ENCODE measurements around the gene DCDC2C.

Gene DCDC2C

DNA sequence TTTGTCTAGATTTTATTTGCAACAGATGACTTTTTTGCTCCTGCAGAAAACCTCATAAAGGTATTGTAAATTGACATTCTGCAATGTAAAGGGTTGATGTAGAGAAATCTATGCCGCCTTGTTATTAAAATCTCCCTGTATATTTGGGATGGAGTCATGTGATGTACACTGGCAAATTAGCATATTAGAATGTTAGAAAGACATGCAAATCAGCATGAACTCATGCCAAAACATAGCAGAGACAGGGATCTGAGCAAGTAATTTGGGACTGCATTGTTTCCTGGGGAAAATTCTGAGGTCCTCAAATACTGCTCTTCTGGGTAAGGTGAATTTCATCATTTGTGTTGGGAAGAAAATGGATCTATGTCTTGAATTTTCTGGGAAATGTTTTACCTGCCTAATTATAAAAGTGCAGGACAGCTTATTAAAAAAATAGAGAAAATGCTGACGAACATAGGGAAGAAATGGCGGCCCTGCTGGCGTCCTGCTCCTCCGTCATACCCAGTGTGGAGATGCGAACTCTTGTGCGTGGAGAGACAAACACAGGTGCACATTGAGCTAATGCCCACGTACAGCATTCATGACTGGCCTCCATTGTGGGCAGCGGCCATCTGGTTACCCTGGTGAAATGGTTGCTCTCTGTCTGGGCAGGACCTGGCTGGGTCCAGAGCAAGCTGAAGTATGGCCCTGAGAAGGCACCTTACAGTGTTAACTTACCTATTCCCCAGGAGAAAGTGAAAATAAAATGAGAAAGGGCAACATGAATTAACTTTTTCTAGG lies 29.1 kb upstream of the DCDC2C start:
- no peak for DNase-seq

DNA sequence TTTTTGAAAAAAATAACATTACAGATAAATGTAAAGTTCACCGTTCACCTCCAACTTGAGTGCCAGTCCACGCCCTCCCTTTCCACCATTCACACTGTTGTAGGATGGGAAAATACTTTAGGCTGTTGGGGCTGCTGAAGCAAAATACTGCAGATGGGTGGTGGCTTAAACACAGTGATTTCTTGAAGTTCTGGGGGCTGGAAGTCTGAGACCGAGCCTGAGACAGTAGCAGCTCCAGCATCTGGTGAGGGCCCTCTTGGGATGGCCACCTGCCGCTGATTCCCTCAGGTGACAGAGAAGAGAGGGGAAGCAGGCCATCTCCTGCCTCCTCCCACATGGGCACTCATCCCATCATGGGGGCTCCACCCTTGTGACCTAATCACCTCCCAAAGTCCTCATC lies 27.7 kb upstream of the DCDC2C start:
- DNase-seq, result no peak

- DNase-seq, result no peak
Measured at GRCh38 chr2:3677436-3677835, 25.9 kb upstream of the DCDC2C start.

DNA sequence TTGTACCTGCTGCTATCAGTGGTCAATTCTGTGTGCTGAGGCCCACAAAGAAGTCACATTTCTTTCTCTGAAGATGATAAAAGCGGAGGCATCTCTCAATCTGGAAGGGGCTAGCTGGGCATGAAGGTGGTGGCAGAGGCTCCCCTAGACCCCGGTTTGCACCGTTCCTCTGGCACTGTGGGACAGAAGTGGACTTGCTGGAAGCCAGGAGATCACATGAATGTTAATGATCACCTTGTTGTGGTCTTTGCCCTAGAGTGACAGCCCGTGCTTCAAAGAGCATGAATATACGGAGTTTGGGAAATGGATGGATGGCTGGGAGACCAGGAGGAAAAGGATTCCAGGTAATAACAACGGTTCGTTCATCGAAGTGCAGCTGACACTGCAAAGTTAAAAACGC lies 25.2 kb upstream of the DCDC2C start:
- no peak for DNase-seq

DNA sequence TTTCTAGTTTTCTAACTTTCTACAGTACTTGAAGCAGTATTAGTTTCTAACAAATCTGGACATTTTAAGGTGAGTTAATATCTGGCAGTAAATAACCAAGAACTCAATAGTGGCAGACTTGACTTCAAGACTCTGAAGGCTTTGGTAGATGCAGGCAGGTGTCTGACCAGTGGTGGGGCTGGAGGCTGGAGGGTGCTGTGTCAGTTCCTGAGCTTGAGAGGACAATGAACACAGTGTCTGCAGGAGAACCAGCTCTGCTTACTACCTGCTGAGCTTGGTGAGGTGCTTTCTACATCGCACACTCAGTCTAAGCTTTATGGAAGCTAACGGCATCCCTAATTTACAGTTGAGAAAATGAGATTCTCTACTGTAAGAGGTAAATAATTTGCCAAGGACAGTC lies 24.2 kb upstream of the DCDC2C start:
- no peak for DNase-seq

DNA sequence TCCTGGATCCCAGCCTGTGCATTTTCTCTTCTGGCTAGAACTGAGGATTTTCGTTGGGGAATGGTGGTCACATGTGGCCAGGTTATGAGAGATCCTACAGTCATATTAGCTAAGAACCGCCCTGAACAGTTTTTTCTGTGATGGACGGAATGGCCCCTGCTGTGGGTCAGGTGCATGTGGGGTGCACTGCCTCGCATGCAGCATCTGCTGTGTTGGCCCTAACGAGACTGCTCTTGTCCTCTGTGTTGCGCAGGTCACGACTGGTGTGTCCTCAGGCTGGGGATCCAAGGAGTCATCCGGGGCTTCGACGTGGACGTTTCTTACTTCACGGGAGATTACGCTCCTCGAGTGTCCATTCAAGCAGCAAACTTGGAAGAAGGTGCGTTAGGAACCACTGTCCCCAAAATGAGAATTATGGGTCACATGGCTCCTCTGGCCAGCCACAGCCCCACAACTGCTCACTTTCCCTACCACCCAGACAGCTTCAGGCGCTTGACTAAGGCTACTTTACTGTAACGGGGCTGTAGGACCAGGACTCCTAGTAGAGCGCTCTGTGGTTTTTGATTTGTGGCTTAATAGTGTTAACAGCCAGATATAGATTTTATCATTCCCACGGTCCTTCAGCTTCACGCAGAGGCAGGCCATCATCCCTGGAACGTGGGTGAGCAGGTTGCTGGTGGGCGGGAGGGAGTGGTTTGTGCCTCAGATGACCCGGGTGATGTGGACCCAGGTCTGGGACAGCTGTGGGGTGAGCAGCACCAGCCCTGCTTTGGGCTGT lies 23.6 kb upstream of the DCDC2C start:
- no peak for DNase-seq

GRCh38 chr2:3680548-3681345 lies 22.6 kb upstream of the DCDC2C start:
- DNase-seq, result no peak

DNA sequence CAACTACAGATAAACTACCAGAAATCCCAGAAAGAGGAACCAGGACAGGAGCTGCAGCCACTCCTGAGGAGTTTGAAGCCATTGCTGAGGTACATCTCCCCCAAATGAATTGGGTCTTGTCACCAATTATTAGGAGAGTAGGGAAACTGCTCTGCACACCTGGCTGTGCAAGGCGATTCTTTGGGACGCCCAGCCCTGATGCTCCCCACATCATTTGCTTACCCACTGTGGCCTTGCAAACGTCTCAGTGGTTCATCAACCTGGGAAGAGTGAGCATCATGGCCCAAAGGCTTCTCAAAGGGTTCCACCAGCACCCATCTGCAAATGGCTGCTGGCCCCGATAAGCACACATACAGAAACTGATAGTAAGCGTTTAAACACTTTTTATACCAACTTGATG lies 21.8 kb upstream of the DCDC2C start:
- no peak for DNase-seq

DNA sequence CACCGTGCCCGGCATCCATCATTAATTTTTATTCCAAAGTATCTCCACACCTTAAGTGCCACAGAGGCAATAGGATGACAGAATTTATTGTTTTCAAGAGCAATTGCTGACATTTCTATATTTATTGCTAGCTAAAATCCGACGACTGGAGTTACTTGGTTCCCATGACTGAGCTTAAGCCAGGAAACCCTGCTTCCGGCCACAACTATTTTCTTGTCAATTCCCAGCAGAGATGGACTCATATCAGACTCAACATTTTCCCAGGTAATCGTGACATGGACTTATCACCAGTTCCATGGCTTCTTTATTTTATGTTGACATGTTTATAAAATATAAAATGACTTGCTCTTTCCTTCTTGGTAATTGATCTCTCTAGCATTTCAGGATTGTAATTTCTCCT lies 20.6 kb upstream of the DCDC2C start:
- no peak for DNase-seq

- no peak for DNase-seq
Measured at GRCh38 chr2:3683748-3684454, 19.5 kb upstream of the DCDC2C start.

- no peak for DNase-seq
Measured at GRCh38 chr2:3689998-3690748, 13.2 kb upstream of the DCDC2C start.

DNA sequence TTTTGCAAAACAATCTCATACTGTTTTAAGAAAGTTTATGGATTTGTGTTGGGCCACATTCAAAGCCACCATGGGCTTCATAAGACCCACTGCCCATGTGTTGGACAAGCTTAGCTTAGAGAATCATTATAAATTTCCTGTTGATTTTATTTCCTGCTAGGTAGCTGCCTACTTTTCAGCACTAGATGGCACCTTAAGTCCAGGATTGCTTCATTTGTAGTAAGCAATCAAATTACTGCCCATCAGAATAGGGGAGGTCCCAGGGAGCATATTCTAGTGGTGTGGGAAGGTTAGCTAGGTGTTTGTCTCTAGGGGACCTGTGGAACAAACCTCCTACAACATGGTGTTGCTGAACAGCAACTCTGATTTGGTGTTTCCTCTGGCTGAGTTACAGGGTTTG lies 11.0 kb upstream of the DCDC2C start:
- DNase-seq, result no peak

- no peak for DNase-seq
Measured at GRCh38 chr2:3696545-3696944, 6.8 kb upstream of the DCDC2C start.

- DNase-seq, result no peak
Measured at GRCh38 chr2:3701071-3701470, 2.3 kb upstream of the DCDC2C start.

DNA sequence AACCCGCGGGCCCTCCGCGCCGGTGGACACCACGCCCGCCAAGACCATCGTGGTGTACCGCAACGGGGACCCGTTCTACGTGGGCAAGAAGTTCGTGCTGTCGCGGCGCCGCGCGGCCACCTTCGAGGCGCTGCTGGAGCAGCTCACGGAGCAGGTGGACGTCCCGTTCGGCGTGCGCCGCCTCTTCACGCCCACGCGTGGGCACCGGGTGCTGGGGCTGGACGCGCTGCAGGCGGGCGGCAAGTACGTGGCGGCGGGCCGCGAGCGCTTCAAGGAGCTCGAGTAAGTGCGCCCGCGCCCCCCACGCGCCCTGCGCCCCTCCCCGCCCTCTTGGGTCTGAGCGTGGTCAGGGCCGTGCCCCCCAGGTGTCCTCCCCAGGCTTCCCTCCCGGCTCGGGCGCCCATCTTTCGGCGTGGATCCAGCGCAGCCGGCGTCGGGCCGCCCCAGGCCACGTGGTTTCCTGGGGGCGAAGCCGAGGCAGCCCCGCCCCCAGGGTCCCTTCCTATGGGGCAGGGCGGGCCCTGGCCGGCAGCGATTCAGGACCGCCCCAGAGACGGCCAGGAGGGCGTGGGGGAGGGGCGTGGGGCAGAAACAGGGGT lies 481 bp downstream of the DCDC2C start:
- DNase-seq, result no peak

- no peak for DNase-seq
Measured at GRCh38 chr2:3704692-3705091, 1.3 kb downstream of the DCDC2C start.

- no peak for DNase-seq
Measured at GRCh38 chr2:3705782-3706181, 2.4 kb downstream of the DCDC2C start.

DNA sequence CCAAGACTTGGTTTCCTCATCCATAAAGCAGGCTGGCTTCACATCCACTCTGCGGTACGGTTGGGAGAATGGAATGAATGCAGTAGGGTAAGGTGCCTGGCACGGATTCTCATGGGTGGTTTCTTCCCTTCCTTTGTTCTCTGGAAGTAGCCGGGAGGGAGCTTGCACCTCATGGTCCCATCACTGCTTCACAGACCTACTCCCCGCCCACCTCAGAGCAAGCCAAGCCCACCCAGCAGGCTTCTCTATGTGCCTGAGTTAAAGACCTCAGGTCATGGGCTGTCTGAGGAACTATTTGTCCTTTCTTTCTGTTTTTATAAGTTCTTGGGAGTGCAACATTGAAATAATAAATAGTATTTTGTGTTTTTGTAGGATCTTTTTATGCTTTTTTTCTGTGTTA lies 3.5 kb downstream of the DCDC2C start:
- no peak for DNase-seq

- DNase-seq, result no peak
Measured at GRCh38 chr2:3708576-3708975, 5.2 kb downstream of the DCDC2C start.

DNA sequence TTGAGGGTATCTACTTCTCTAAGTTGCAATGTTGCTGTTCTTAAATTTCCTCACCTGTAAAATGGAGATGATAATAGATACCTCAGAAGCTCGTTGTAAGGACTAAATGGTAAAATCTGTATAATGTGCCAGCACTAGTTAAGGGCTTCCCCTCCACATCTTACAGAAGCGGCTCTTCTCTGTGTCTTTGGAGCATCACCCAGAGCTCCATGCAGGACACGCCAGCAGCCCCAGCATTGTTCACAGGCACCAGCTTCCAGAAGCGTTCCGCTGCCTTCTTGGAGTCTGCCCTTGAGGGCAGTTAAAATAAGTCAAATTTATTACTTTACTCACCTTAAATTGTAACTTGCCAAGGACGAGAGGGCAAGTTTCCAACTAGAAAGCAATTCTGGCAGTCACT lies 5.8 kb downstream of the DCDC2C start:
- no peak for DNase-seq

- DNase-seq, result no peak
Measured at GRCh38 chr2:3712424-3712823, 9.0 kb downstream of the DCDC2C start.
